Neural cell (in vitro differentiated cells): ENCODE measurements around the gene ATP8B4. TPM values are rescaled to one million over a fixed set of nuclear protein-coding genes. Genes with fewer than 3 reads are reported as not detected.

Experiments used
- H2AFZ ChIP-seq: fragments of 200-600, 300-800 bp; sonication (generic), shearing (Covaris generic); 2 replicates; pipeline ENCODE4 v1.6.0; 2014; ENCODE audit warnings: low read depth, mild to moderate bottlenecking, antibody characterized with exemption, low read length, moderate library complexity
- H3F3A ChIP-seq: fragments of 200-600 bp; shearing (Covaris generic); 2 replicates; pipeline ENCODE4 v1.6.1; 2016; ENCODE audit warnings: mild to moderate bottlenecking, moderate library complexity, mixed read lengths, antibody characterized with exemption, low read length; ENCODE audit not compliant: insufficient read depth, poor library complexity, severe bottlenecking
- H3K27ac ChIP-seq: fragments of 200-600, 300-800 bp; sonication (generic), shearing (Covaris generic); 2 replicates; pipeline ENCODE4 v1.5.1; 2014; ENCODE audit warnings: mild to moderate bottlenecking, low read length, moderate library complexity
- H3K27me3 ChIP-seq: fragments of 300-800, 200-600 bp; sonication (generic), shearing (Covaris generic); 2 replicates; pipeline ENCODE4 v1.6.0; 2014; ENCODE audit warnings: mild to moderate bottlenecking, low read depth, low read length, moderate library complexity; ENCODE audit not compliant: insufficient read depth
- H3K36me3 ChIP-seq: fragments of 300-800, 200-600 bp; sonication (generic), shearing (Covaris generic); 2 replicates; pipeline ENCODE4 v1.5.1; 2014; ENCODE audit warnings: mild to moderate bottlenecking, antibody characterized with exemption, low read length, moderate library complexity; ENCODE audit not compliant: insufficient read depth
- H3K4me2 ChIP-seq: fragments of 300-800, 200-600 bp; sonication (generic), shearing (Covaris generic); 2 replicates; pipeline ENCODE4 v1.6.0; 2014; ENCODE audit warnings: mild to moderate bottlenecking, low read length
- H3K4me3 ChIP-seq: fragments of 300-800, 200-600 bp; sonication (generic), shearing (Covaris generic); 2 replicates; pipeline ENCODE4 v1.5.1; 2014; ENCODE audit warnings: mild to moderate bottlenecking, low read length, moderate library complexity
- H3K79me2 ChIP-seq: fragments of 200-600 bp; shearing (Covaris generic); replicated peaks from 2 replicates; pipeline ENCODE4 v1.6.0; 2014; ENCODE audit warnings: mild to moderate bottlenecking, low read length, moderate library complexity; ENCODE audit not compliant: insufficient read depth
- H3K9ac ChIP-seq: fragments of 300-800, 200-600 bp; sonication (generic), shearing (Covaris generic); 2 replicates; pipeline ENCODE4 v1.6.1; 2016; ENCODE audit warnings: mild to moderate bottlenecking, low read length, mixed read lengths
- H3K9me2 ChIP-seq: fragments of 200-600 bp; shearing (Covaris generic); 2 replicates; pipeline ENCODE4 v1.6.1; 2016; ENCODE audit warnings: mild to moderate bottlenecking, low read length, mixed read lengths; ENCODE audit not compliant: insufficient read depth
- H3K9me3 ChIP-seq: fragments of 200-600, 300-800 bp; sonication (generic), shearing (Covaris generic); 2 replicates; pipeline ENCODE4 v1.6.1; 2016; ENCODE audit warnings: mild to moderate bottlenecking, mixed run types, low read length, moderate library complexity, mixed read lengths
- H4K20me1 ChIP-seq: fragments of 200-600 bp; shearing (Covaris generic); 2 replicates; pipeline ENCODE4 v1.6.1; 2016; ENCODE audit warnings: mild to moderate bottlenecking, mixed run types; ENCODE audit not compliant: insufficient read depth
- CTCF ChIP-seq: fragments of 450-650 bp; IDR thresholded peaks from 2 replicates; pipeline ENCODE4 v1.5.1; 2014; ENCODE audit warnings: antibody characterized with exemption, mild to moderate bottlenecking, moderate library complexity; ENCODE audit not compliant: poor library complexity, severe bottlenecking
- EP300 ChIP-seq: fragments of 450-650 bp; conservative IDR thresholded peaks from 2 replicates; pipeline ENCODE4 v1.6.1; 2014; ENCODE audit warnings: antibody characterized with exemption, mild to moderate bottlenecking, moderate library complexity; ENCODE audit not compliant: poor library complexity, severe bottlenecking
- EZH2 ChIP-seq: fragments of 200-600, 300-800 bp; shearing (Covaris generic), sonication (generic); IDR thresholded peaks from 2 replicates; pipeline ENCODE4 v1.6.1; 2014; ENCODE audit warnings: antibody characterized with exemption, low read length, borderline replicate concordance, mild to moderate bottlenecking; ENCODE audit not compliant: insufficient read depth, poor library complexity, severe bottlenecking
- MXI1 ChIP-seq: fragments of 450-650 bp; conservative IDR thresholded peaks from 2 replicates; pipeline ENCODE4 v1.6.1; 2014; ENCODE audit warnings: antibody characterized with exemption, mild to moderate bottlenecking; ENCODE audit not compliant: poor library complexity, severe bottlenecking
- POLR2AphosphoS5 ChIP-seq: IDR thresholded peaks from 2 replicates; pipeline ENCODE4 v1.6.1; 2012
- RAD21 ChIP-seq: fragments of 450-650 bp; conservative IDR thresholded peaks from 2 replicates; pipeline ENCODE4 v1.6.1; 2014; ENCODE audit warnings: antibody characterized with exemption, mild to moderate bottlenecking, moderate library complexity
- SMC3 ChIP-seq: fragments of 450-650 bp; conservative IDR thresholded peaks from 2 replicates; pipeline ENCODE4 v1.6.1; 2014; ENCODE audit warnings: antibody characterized with exemption, mild to moderate bottlenecking, moderate library complexity; ENCODE audit not compliant: poor library complexity
- TAF1 ChIP-seq: IDR thresholded peaks from 2 replicates; pipeline ENCODE4 v1.6.1; 2012; ENCODE audit warnings: low read depth
- polyA plus RNA-seq: library from polyadenylated mRNA; depleted of rRNA; stranded (reverse); fragments of >200 nt; gene quantifications from 2 replicates; pipeline ENCODE4 v1.2.3, GENCODE V29; 2014
- TF ChIP-seq, protein P1 (sequence below): IDR thresholded peaks from 2 replicates; pipeline ENCODE4 v1.6.1; 2012; ENCODE audit warnings: borderline replicate concordance

ATP8B4 gene
- polyA plus RNA-seq, 1 donor from 2014 or later, result 2.9 TPM

DNA sequence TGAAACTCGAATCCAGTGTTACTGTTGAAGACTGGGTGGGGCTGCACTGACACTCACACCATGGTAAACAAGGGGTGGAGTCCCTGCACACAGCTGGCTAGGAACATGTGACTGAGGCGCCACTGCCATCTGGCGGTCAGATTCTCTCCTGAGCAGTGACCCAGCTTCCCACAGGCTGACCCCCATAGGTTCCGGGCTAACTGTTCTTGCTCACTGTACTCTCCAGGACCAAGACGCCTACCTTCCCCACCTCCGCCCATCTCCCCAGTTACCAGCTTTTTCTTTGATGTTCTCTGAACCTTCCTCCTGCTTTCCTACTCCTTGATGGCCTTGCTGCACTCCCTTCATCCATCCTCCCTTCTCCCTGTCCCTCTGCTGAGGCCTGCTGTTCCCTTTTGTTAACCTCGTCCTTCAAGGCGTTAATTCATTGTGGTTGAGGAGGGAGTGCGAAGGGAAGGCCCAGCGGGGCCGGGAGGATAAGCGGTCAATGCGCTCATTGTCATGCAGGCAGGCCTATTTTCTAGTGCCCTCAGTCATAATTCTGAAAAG is 115.2 kb downstream of the ATP8B4 start:
- H3K9me3 ChIP-seq, result no peaks in the 10 kb centered on the region
- no peaks in the 10 kb centered on the region for H3K27me3 ChIP-seq
- H3K9ac ChIP-seq, result no peak overlapping the region
- H3K4me2 ChIP-seq, result no peak overlapping the region
- no peaks in the 10 kb centered on the region for H3F3A ChIP-seq
- H4K20me1 ChIP-seq, result no peaks in the 10 kb centered on the region
- no peaks in the 10 kb centered on the region for H3K36me3 ChIP-seq
- TF ChIP-seq RAD21 (peak; percentile 77), CTCF (peak; percentile 76), SMC3 (peak; percentile 85), EP300 (no peak), POLR2AphosphoS5 (no peak)
- TF ChIP-seq, protein P1, sequence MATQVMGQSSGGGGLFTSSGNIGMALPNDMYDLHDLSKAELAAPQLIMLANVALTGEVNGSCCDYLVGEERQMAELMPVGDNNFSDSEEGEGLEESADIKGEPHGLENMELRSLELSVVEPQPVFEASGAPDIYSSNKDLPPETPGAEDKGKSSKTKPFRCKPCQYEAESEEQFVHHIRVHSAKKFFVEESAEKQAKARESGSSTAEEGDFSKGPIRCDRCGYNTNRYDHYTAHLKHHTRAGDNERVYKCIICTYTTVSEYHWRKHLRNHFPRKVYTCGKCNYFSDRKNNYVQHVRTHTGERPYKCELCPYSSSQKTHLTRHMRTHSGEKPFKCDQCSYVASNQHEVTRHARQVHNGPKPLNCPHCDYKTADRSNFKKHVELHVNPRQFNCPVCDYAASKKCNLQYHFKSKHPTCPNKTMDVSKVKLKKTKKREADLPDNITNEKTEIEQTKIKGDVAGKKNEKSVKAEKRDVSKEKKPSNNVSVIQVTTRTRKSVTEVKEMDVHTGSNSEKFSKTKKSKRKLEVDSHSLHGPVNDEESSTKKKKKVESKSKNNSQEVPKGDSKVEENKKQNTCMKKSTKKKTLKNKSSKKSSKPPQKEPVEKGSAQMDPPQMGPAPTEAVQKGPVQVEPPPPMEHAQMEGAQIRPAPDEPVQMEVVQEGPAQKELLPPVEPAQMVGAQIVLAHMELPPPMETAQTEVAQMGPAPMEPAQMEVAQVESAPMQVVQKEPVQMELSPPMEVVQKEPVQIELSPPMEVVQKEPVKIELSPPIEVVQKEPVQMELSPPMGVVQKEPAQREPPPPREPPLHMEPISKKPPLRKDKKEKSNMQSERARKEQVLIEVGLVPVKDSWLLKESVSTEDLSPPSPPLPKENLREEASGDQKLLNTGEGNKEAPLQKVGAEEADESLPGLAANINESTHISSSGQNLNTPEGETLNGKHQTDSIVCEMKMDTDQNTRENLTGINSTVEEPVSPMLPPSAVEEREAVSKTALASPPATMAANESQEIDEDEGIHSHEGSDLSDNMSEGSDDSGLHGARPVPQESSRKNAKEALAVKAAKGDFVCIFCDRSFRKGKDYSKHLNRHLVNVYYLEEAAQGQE, result no peak
- H3K4me3 ChIP-seq, result no peak overlapping the region
- H2AFZ ChIP-seq, result peak overlapping the region; percentile 30
- no peaks in the 10 kb centered on the region for H3K79me2 ChIP-seq
- H3K27ac ChIP-seq, result no peak overlapping the region
- no peaks in the 10 kb centered on the region for H3K9me2 ChIP-seq

DNA sequence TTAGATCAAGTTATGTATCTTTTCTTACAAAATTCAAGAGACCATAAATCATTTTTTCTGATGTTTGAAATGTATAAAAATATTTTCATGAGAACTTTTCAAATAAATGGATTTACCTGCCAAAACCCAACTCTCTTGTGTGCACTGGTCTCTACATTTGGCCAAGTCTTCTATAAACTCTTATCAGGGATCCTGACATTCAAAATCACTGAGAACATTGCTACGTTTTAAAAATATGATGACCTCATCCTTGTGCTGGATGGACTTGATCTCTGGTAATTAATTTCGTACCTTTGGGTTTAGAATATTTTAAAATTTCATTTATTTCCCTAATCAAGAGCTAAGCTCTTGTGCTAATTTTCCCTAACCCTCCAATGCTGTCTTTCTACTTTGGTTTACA is 127.4 kb downstream of the ATP8B4 start:
- TF ChIP-seq RAD21, result no peak
- TF ChIP-seq CTCF, result no peak
- TF ChIP-seq TAF1, result no peak
- TF ChIP-seq EP300, result no peak
- TF ChIP-seq MXI1, result no peak
- TF ChIP-seq EZH2, result no peak
- no peak for TF ChIP-seq POLR2AphosphoS5
- TF ChIP-seq, protein P1, result no peak
- TF ChIP-seq SMC3, result no peak
- H3K27me3 ChIP-seq, result no peaks in the 10 kb centered on the region

More for the DNA sequence above, 127.4 kb downstream of the ATP8B4 start:
- H3K4me2 ChIP-seq, result no peak overlapping the region
- H3K9me2 ChIP-seq, result no peaks in the 10 kb centered on the region
- no peaks in the 10 kb centered on the region for H3K9me3 ChIP-seq
- no peak overlapping the region for H3K9ac ChIP-seq
- no peak overlapping the region for H3K4me3 ChIP-seq
- no peak overlapping the region for H2AFZ ChIP-seq
- no peaks in the 10 kb centered on the region for H3F3A ChIP-seq
- no peak overlapping the region for H3K27ac ChIP-seq
- H3K79me2 ChIP-seq, result no peaks in the 10 kb centered on the region
- no peaks in the 10 kb centered on the region for H4K20me1 ChIP-seq
- H3K36me3 ChIP-seq, result no peaks in the 10 kb centered on the region
